ENCODE results near the gene CCNG2.

DNA sequence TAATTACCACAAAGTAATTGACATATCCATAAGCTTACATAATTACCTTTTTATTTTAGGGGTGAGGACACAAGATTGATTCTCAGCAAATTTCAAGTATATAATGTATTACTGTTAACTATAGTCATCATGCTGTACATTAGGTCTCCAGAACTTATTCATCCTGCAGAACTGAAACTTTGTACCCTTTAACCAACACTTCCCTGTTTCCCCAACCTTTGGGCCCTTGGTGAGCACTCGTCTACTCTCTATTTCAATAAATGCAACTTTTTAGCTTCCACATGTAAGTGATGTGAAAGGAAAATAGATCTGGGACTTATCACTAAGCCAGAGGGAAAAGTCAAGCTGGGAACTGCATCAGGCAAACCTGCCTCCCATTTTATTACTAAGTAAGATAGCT, 33.6 kb upstream of the CCNG2 start:
- no peak for TF ChIP-seq POLR2A (IDR thresholded peaks at IDR 0.05)
- TF ChIP-seq, protein P1, sequence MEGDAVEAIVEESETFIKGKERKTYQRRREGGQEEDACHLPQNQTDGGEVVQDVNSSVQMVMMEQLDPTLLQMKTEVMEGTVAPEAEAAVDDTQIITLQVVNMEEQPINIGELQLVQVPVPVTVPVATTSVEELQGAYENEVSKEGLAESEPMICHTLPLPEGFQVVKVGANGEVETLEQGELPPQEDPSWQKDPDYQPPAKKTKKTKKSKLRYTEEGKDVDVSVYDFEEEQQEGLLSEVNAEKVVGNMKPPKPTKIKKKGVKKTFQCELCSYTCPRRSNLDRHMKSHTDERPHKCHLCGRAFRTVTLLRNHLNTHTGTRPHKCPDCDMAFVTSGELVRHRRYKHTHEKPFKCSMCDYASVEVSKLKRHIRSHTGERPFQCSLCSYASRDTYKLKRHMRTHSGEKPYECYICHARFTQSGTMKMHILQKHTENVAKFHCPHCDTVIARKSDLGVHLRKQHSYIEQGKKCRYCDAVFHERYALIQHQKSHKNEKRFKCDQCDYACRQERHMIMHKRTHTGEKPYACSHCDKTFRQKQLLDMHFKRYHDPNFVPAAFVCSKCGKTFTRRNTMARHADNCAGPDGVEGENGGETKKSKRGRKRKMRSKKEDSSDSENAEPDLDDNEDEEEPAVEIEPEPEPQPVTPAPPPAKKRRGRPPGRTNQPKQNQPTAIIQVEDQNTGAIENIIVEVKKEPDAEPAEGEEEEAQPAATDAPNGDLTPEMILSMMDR (IDR thresholded peaks at IDR 0.05): no peak

Data from esophagus squamous epithelium (tissue), 4 donors.